Gastrocnemius medialis (tissue), 4 donors: ENCODE measurements around the gene NR2E1.

Source experiments
- CTCF ChIP-seq, 5 experiments: fragments of 450-650 bp in 3 of 5; fragments of 200-600 bp in 2 of 5; sonication (generic) in 2 of 5; IDR thresholded peaks in 4 of 5; conservative IDR thresholded peaks in 1 of 5; 1 replicate in 4 of 5; 2 replicates in 1 of 5; pipeline ENCODE4 v1.5.1; 2016 to 2019; ENCODE audit warnings: antibody characterized with exemption in 5 of 5, mild to moderate bottlenecking in 3 of 5, moderate library complexity in 3 of 5
- POLR2A ChIP-seq, 2 donors: fragments of 450-650 bp; IDR thresholded peaks; one replicate each; pipeline ENCODE4 v1.6.1; 2017; ENCODE audit warnings: antibody characterized with exemption in 2 of 2, mild to moderate bottlenecking in 2 of 2, moderate library complexity in 2 of 2

GRCh38 chr6:108133594-108134179 lies 32.1 kb upstream of the NR2E1 start:
- TF ChIP-seq POLR2A (IDR thresholded peaks at IDR 0.05), result no peak
- no peak for TF ChIP-seq CTCF (IDR thresholded peaks at IDR 0.05 in 4 of 5, conservative IDR thresholded peaks at IDR 0.05 in 1 of 5)
